HepG2 (cell line): ENCODE measurements around the gene TNP2. TPM values are rescaled to one million over a fixed set of nuclear protein-coding genes. Genes with fewer than 3 reads are reported as not detected.
A peak's percentile ranks its signal among the peaks of the same experiment; 100 is the strongest.

Experiments used
- ELF1 ChIP-seq: sonication (generic); formaldehyde crosslinking; IDR thresholded peaks from 2 replicates; pipeline ENCODE4 v1.4.0; 2020; ENCODE audit warnings: missing genetic modification reagents
- KDM2A ChIP-seq: sonication (generic); formaldehyde crosslinking; IDR thresholded peaks from 2 replicates; pipeline ENCODE4 v1.4.0; 2020; ENCODE audit warnings: low read depth, missing genetic modification reagents, borderline replicate concordance
- NAIF1 ChIP-seq: sonication (generic); formaldehyde crosslinking; IDR thresholded peaks from 2 replicates; pipeline ENCODE4 v1.5.0; 2020; ENCODE audit warnings: mild to moderate bottlenecking, missing genetic modification reagents, borderline replicate concordance
- RBM39 ChIP-seq: fragments of 200-400 bp; formaldehyde crosslinking; IDR thresholded peaks from one replicate; pipeline ENCODE4 v1.6.1; 2018; ENCODE audit warnings: antibody characterized with exemption, mild to moderate bottlenecking, low read depth, low read length; ENCODE audit not compliant: poor library complexity, severe bottlenecking
- SIN3B ChIP-seq: fragments of 150-350 bp; IDR thresholded peaks from 2 replicates; pipeline ENCODE4 v1.6.1; 2014; ENCODE audit warnings: low read length
- SSRP1 ChIP-seq: IDR thresholded peaks from 2 replicates; pipeline ENCODE4 v1.6.1; 2016; ENCODE audit warnings: control low read depth
- TIGD3 ChIP-seq: sonication (generic); formaldehyde crosslinking; IDR thresholded peaks from 2 replicates; pipeline ENCODE4 v1.5.1; 2020; ENCODE audit warnings: mild to moderate bottlenecking, missing genetic modification reagents, borderline replicate concordance
- ZBTB3 ChIP-seq: sonication (generic); formaldehyde crosslinking; IDR thresholded peaks from 2 replicates; pipeline ENCODE4 v1.4.0; 2020; ENCODE audit warnings: low read depth, mild to moderate bottlenecking, moderate library complexity, missing genetic modification reagents, borderline replicate concordance
- ZBTB43 ChIP-seq: sonication (generic); formaldehyde crosslinking; conservative IDR thresholded peaks from 2 replicates; pipeline ENCODE4 v1.4.0; 2020; ENCODE audit warnings: missing genetic modification reagents
- ZFP1 ChIP-seq: IDR thresholded peaks from 2 replicates; pipeline ENCODE4 v1.6.1; 2016
- ZNF256 ChIP-seq: sonication (generic); formaldehyde crosslinking; conservative IDR thresholded peaks from 2 replicates; pipeline ENCODE4 v1.4.0; 2020; ENCODE audit warnings: missing genetic modification reagents
- ZNF468 ChIP-seq: sonication (generic); formaldehyde crosslinking; IDR thresholded peaks from 2 replicates; pipeline ENCODE4 v1.8.0; 2022; ENCODE audit warnings: mild to moderate bottlenecking, moderate library complexity, missing genetic modification reagents
- ZNF580 ChIP-seq: IDR thresholded peaks from 2 replicates; pipeline ENCODE4 v1.6.1; 2016; ENCODE audit warnings: low read depth, borderline replicate concordance
- ZNF710 ChIP-seq: sonication (generic); formaldehyde crosslinking; IDR thresholded peaks from 2 replicates; pipeline ENCODE4 v1.5.0; 2020; ENCODE audit warnings: mild to moderate bottlenecking, missing genetic modification reagents, borderline replicate concordance
- polyA plus RNA-seq, 8 experiments: library from polyadenylated mRNA; depleted of rRNA in 3 of 8; stranded (reverse) in 7 of 8; unstranded in 1 of 8; fragments of >200 nt; fragmentation: Illumina TruSeq in 4 of 8; extraction: Trizol in 4 of 8; gene quantifications; 2 replicates each; pipeline versions ENCODE4 v1.2.1 to v1.2.3, GENCODE V29; 2011 to 2016; ENCODE audit warnings: low read depth in 4 of 8, missing spikeins in 1 of 8, mixed read lengths in 1 of 8; ENCODE audit not compliant: insufficient read depth in 1 of 8
- total RNA-seq, 5 experiments: library from RNA; depleted of rRNA; stranded (reverse); fragments of >200 nt; fragmentation: Illumina TruSeq; extraction: Trizol; gene quantifications; 2 replicates each; pipeline ENCODE4 v1.2.3, GENCODE V29; 2016; ENCODE audit warnings: low read depth in 1 of 5
- TF ChIP-seq, protein P1 (sequence below): sonication (generic); formaldehyde crosslinking; IDR thresholded peaks from 2 replicates; pipeline ENCODE4 v1.9.0; 2022; ENCODE audit warnings: missing genetic modification reagents, mild to moderate bottlenecking, borderline replicate concordance
- TF ChIP-seq, protein P2 (sequence below): sonication (generic); formaldehyde crosslinking; IDR thresholded peaks from 2 replicates; pipeline ENCODE4 v1.8.0; 2023; ENCODE audit warnings: mild to moderate bottlenecking, missing genetic modification reagents
- TF ChIP-seq, protein P3 (sequence below), 2 experiments: IDR thresholded peaks; 2 replicates each; pipeline ENCODE4 v1.6.1; 2011 to 2012; ENCODE audit warnings: low read length in 2 of 2, borderline replicate concordance in 1 of 2, low read depth in 1 of 2, mild to moderate bottlenecking in 1 of 2, moderate library complexity in 1 of 2

Gene TNP2
- total and polyA plus RNA-seq, 2 of the 13 experiments (the other 11 are each of a cell fraction or from before 2014, with no cell fraction given), result not detected

GRCh38 chr16:11283820-11284248, 14.7 kb upstream of the TNP2 start (continued):
- TF ChIP-seq SSRP1, result no peak
- no peak for TF ChIP-seq RBM39
- TF ChIP-seq ZNF580 (CRISPR knock-in tag), result no peak
- TF ChIP-seq, protein P1, sequence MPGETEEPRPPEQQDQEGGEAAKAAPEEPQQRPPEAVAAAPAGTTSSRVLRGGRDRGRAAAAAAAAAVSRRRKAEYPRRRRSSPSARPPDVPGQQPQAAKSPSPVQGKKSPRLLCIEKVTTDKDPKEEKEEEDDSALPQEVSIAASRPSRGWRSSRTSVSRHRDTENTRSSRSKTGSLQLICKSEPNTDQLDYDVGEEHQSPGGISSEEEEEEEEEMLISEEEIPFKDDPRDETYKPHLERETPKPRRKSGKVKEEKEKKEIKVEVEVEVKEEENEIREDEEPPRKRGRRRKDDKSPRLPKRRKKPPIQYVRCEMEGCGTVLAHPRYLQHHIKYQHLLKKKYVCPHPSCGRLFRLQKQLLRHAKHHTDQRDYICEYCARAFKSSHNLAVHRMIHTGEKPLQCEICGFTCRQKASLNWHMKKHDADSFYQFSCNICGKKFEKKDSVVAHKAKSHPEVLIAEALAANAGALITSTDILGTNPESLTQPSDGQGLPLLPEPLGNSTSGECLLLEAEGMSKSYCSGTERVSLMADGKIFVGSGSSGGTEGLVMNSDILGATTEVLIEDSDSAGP, result 0 out of 2 replicates have a peak, but pooled peaks have one; percentile 16
- TF ChIP-seq, protein P2, sequence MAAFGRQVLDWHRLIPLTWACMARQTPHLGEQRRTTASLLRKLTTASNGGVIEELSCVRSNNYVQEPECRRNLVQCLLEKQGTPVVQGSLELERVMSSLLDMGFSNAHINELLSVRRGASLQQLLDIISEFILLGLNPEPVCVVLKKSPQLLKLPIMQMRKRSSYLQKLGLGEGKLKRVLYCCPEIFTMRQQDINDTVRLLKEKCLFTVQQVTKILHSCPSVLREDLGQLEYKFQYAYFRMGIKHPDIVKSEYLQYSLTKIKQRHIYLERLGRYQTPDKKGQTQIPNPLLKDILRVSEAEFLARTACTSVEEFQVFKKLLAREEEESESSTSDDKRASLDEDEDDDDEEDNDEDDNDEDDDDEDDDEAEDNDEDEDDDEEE (CRISPR knock-in tag), result no peak
- no peak for TF ChIP-seq ZBTB3 (CRISPR knock-in tag)
- no peak for TF ChIP-seq NAIF1 (CRISPR knock-in tag)
- no peak for TF ChIP-seq ZNF710 (CRISPR knock-in tag)
- TF ChIP-seq, protein P3, sequence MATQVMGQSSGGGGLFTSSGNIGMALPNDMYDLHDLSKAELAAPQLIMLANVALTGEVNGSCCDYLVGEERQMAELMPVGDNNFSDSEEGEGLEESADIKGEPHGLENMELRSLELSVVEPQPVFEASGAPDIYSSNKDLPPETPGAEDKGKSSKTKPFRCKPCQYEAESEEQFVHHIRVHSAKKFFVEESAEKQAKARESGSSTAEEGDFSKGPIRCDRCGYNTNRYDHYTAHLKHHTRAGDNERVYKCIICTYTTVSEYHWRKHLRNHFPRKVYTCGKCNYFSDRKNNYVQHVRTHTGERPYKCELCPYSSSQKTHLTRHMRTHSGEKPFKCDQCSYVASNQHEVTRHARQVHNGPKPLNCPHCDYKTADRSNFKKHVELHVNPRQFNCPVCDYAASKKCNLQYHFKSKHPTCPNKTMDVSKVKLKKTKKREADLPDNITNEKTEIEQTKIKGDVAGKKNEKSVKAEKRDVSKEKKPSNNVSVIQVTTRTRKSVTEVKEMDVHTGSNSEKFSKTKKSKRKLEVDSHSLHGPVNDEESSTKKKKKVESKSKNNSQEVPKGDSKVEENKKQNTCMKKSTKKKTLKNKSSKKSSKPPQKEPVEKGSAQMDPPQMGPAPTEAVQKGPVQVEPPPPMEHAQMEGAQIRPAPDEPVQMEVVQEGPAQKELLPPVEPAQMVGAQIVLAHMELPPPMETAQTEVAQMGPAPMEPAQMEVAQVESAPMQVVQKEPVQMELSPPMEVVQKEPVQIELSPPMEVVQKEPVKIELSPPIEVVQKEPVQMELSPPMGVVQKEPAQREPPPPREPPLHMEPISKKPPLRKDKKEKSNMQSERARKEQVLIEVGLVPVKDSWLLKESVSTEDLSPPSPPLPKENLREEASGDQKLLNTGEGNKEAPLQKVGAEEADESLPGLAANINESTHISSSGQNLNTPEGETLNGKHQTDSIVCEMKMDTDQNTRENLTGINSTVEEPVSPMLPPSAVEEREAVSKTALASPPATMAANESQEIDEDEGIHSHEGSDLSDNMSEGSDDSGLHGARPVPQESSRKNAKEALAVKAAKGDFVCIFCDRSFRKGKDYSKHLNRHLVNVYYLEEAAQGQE (IDR thresholded peaks at IDR 0.05; ENCODE audit: borderline replicate concordance in 1 of 2, low read depth in 1 of 2, low read length in 2 of 2), result peak; percentile 17 to 88
- TF ChIP-seq ZBTB43, result 0 out of 2 replicates have a peak, but pooled peaks have one; percentile 12
- TF ChIP-seq TIGD3 (CRISPR knock-in tag), result no peak
- 0 out of 2 replicates have a peak, but pooled peaks have one; percentile 61 for TF ChIP-seq ZNF468
- no peak for TF ChIP-seq SIN3B
- TF ChIP-seq KDM2A (CRISPR knock-in tag), result no peak; the same call in 1 of the 2 replicates
- TF ChIP-seq ELF1 (CRISPR knock-in tag), result peak; percentile 37; the same call in 1 of the 2 replicates
- TF ChIP-seq ZFP1 (CRISPR knock-in tag), result 0 out of 2 replicates have a peak, but pooled peaks have one; percentile 35
- 0 out of 2 replicates have a peak, but pooled peaks have one; percentile 26 for TF ChIP-seq ZNF256
